Panc1 (cell line): ENCODE data around the gene SSUH2.

Experiments
- CTCF ChIP-seq: fragments of 450-650 bp; IDR thresholded peaks from 2 replicates; pipeline ENCODE4 v1.5.1; 2017; ENCODE audit warnings: mild to moderate bottlenecking
- POLR2AphosphoS5 ChIP-seq: IDR thresholded peaks from 2 replicates; pipeline ENCODE4 v1.6.1; 2012; ENCODE audit warnings: mild to moderate bottlenecking, low read depth, low read length, moderate library complexity
- REST ChIP-seq, 2 experiments: IDR thresholded peaks; 2 replicates each; pipeline ENCODE4 v1.6.1; 2011 to 2012; ENCODE audit warnings: low read depth in 2 of 2, control low read depth in 1 of 2, low read length in 1 of 2, mild to moderate bottlenecking in 1 of 2, moderate library complexity in 1 of 2; ENCODE audit not compliant: insufficient read depth in 1 of 2

GRCh38 chr3:8652324-8652987 lies 7.9 kb upstream of the SSUH2 start:
- TF ChIP-seq CTCF (no peak), REST (IDR thresholded peaks at IDR 0.05; ENCODE audit: insufficient read depth in 1 of 2, low read depth in 2 of 2, low read length in 1 of 2) (no peak), POLR2AphosphoS5 (no peak)
